NCI-H146 treated with DMSO at 0.1 percent for 48 hours (cell line): ENCODE results near the gene ROM1.
"Not testable (repeated sequence)": the region's sequence is repeated elsewhere in the genome, so short reads cannot be mapped to it uniquely, and the experiment has no call there.

Source experiments
- DNase-seq: peaks from one replicate; lab custom pipeline; 2025; ENCODE audit not compliant: unreplicated experiment; lab: John Stamatoyannopoulos, UW

Gene ROM1

GRCh38 chr11:62612366-62613290 is at the start of gene ROM1, which contains the start of gene EML3:
ROM1 (plus strand) TSS chr11:62613257; CDS start chr11:62613282, 25 bp downstream.
EML3 (minus strand) TSS chr11:62612775; CDS start chr11:62612457, 318 bp downstream.
- peak; percentile 70 for DNase-seq

- DNase-seq, result no peak
These were observed 47.8 kb upstream of the ROM1 start for GRCh38 chr11:62565100-62565802.

DNA sequence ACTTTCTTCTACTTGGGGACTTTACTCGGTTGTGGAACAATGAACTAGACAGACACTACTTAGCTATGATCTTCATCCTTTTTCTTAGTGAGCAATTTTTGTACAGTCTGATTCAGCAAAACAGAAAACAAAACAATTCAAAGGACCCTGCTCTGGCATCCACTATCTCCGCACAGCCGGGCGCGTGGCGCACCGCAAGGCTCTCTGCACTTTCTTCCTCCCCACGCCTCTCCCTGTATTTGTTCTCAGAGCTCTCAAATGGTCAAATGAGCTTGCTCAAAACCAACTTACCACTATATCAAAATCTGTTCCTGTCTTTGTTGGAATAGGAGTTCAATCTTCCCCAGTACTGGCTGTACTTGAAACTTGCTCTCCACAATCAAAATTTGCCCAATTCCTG is 46.8 kb upstream of the ROM1 start:
- DNase-seq, result no peak

DNA sequence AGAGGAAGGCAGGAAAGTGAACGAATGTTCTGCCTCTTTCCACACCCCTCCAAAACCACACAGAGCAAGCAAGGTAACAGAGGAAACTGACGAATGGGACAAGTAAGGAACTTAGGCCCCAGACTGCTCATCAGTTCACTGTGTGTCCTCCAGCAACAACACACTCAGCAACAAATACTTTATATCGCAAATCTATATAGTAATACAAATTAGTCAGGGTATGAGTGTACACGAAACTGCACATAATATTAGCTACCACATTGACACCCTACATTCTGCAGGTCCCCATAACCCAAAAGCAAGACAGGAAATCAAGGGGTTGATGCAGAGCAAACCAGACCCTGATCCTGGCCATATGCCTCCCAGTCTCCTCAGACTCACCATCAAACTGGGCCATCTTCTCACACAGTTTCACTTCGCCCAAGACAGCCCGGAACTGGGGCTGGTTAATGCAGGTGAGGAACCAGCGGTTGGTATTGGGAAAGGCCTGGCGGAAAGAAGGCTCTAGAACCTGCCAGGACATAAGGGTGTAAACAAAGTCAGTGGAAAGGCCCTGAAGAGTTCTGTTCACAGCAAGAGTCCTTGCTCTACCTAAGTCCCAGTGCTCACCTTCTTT is 45.9 kb upstream of the ROM1 start:
- DNase-seq, result no peak

- no peak for DNase-seq
These were observed 43.4 kb upstream of the ROM1 start for GRCh38 chr11:62569611-62570010.

DNA sequence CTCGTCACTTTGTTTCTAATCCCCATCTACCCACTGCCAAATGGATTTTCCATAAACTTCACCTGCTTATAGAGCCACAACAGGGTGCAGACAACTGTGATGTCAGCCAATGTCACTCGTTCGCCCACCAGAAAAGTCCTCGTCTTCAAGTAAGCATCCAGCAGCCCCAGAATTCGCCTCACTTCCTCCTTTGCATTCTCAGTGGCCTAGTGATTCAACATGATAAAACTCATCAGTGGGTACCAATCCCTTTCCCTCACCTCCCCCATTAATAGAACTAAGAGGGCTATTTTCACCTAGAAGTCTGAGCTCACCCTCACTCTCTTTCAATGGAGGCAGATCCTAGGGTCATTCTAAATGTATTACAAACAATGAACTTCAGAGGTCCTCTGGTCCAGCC is 42.2 kb upstream of the ROM1 start:
- not testable (repeated sequence) for DNase-seq

DNA sequence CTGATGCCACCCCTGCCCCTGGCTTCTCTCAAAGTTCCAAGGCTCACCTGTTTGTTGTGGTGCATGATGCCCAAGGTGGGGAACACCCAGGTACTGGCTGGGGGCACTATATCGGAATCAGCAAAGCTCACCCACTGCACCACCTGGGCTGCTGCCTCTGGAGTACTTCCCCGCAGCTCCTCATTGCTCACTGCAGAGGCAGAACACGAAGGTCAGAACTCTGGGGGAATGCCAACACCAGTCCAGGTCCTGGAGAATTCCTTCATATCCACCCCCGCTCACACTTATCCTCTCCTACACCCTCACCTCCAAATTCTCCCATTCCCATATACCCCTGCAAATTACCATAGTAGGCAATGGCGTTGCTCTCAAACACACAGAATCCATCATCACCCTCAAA is 41.6 kb upstream of the ROM1 start:
- not testable (repeated sequence) for DNase-seq

DNA sequence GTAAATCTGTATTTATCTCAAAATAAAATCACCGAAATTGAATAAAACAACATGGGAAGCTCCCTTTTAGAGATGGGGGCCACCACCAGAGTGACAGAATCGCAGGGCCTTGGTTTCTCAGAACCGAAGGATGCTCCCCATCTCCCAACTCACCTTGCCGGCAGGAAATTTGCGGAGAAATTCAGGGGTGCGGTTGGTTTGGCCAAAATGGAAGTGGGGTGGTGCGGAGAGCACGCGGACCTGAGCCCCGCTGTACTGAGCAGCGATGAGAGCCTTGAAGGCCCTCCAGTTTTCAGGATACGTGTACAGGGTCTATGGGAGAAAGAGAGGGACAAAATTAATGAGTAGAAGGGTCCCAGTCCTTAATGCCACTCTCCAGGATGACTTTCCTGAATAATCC is 40.6 kb upstream of the ROM1 start:
- no peak for DNase-seq

DNA sequence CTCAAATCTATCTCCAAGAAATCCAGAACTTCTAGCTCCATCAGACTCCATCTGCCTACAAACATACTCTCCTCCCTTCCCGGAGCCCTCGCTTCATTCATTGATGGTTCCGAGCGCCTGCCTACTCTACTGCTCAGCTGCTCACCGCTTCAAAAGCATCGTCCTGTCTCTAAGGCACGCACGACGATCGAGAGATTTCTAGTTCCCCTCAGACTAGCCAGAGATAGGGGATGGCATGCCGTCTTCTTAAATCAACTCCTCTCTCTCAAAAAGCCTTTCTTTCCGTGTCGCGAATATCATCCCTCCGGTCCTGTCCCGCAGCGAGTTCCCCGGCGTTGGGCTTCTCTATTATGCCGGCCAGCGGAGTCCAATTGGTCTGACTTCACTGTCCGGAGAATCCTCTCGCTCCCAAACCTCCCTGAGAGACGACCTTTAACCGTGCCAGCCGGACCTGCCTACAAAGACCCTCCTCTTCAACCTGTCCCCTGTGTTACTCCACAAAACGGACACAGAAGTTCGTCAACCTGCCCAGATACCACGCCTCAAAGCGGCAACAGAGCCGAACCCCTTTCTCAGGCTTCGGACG is 40.0 kb upstream of the ROM1 start:
- DNase-seq, result peak; percentile 12

DNA sequence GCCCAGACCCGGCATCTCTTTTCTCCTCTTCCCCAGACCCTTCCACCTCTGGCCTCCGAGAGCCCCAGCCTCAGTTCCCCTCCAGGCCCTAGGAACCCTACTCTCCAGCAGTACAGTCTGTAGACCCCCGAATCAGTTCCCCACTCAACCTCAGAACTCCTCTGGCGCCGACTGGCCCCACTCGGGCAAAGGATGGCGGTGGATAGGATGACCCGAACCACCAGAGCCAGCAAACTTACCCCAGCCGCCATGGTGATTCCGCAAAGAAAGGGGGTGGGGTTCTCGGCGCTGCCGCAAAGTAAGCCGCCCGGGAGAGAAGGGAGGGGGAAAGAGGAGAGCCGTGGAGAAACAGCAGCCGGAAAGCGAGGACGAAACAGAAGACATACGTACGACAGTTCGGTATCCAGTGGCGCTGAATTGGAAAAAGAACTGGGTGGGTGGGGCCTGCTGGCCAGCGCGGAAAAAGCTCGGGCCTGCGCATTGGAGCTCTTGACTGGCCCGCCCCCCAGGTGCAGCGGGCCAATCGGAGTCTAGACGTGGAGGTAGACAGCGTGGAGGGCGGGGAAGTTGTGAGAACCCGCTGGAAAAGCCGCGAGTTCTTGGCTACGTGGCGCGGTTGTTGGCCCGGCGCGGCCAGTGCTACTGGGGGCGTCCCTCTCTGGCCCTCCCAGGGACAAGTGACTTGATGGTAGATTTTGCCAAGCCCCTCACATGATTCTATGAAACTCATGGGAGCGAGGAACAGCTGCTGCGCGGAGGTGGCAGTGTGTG is 39.3 kb upstream of the ROM1 start, which contains the start of gene EEF1G:
Gene EEF1G (minus strand): TSS at position 300 of the 771 bp plus-strand sequence. CDS start 49 bp downstream, at position 251.
- peak; percentile 99 for DNase-seq

DNA sequence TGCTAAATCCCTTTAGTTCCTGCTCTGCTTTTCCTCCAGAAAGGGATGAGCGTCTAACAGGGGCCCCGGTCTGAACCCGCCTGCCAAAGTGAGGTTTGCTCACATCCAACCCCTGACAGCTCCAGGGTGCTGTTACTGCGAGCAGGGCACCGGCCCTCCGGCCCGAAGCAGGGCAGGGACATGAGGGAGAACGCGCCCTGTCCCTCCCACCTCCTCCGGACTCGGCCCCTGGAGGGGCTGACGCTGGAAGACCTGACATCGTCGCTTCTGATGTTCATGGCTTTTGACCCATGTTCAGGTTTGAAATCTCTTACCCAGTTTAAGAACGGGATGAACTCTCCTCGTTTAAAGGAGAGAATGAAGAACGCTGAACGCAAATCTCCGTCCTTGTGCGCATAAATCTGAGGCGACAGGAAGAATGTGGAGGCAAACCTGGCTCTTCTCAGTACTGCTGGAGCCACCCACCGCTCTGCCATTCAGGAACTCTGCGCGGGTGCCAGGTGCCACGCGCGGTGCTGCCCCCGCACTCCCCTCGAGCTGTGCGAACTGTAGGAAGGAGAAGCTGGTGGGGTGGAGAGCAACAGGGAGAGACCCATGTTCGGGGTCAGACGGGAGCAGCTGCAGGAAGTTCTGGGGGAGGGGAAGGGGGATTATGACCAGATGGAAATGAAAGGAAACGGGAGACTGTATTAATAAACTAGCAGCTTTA is 38.5 kb upstream of the ROM1 start:
- peak; percentile 34 for DNase-seq

DNA sequence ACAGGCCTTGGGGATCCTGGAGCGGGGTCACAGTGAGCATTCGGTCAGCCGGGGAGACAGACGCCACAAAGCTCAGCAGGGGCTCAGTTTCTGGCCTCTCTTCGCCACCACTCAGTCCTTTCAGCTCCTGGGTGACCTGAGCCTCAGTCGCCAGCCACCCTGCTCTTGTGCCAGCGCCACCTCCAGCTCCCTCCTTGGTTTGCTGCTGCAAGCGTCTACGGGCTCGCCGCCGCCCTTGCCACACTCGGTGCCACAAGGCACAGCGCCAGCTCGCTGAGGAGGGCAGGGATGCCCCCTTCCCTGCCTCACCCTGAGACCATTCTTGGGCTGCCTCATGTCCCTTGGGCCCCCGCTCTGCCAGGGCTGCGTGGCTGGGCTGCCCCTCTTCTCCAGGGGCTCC is 37.9 kb upstream of the ROM1 start:
- DNase-seq, result no peak

DNA sequence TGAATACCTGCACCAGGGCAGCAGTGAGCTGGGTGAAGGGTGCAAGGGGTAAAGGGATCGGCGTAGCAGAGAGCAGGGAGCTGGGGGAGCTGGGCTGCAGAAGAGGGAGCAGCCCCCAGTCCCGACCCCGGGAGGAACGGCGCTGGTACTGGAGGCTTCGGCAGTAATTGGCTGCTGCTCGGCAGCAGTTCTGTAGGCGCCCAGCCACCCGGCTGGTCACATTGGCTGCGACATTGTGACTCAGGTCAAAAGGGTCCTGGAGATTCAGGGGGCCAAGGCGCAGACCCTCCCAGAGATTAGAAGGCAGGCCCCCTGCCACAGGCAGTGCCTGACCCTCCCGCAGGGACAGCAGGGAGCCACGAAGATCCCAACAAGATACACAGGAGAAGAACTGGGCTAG is 37.2 kb upstream of the ROM1 start:
- no peak for DNase-seq

GRCh38 chr11:62577046-62577714 is 35.9 kb upstream of the ROM1 start:
- DNase-seq, result no peak

- DNase-seq, result no peak
These were observed 34.5 kb upstream of the ROM1 start for GRCh38 chr11:62578541-62578940.

DNA sequence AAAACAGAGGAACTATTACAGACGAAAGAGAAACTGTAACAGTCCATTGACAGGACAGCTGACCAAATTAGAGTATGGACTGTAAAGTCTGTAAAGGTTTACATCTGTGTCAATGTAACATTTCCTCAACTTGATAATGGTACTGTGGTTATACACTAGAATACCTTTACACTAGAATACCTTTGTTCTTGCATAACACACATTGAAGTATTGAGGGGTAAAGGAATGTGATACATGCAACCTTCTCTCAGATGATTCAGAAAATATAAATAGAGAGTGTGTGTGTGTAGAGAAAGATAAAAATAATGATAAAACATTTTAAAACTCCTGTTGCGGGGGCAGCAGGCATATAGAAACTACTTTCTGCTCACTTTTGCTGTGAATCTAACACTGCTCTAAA is 33.8 kb upstream of the ROM1 start:
- no peak for DNase-seq

GRCh38 chr11:62580959-62581715 is 31.9 kb upstream of the ROM1 start:
- no peak for DNase-seq

GRCh38 chr11:62581735-62582134 is 31.3 kb upstream of the ROM1 start:
- DNase-seq, result not testable (repeated sequence)
